DOHH2 (cell line): ENCODE measurements around the gene NAT8L.

Source experiments
- H3F3A ChIP-seq: fragments of 200-600 bp; sonication (generic), shearing (Covaris generic); 2 replicates; pipeline ENCODE4 v1.6.0; 2016; ENCODE audit warnings: antibody characterized with exemption, mild to moderate bottlenecking; ENCODE audit not compliant: control insufficient read depth, insufficient read depth
- H3K27ac ChIP-seq: fragments of 200-600 bp; sonication (generic); 2 replicates; pipeline ENCODE4 v1.5.1; 2014; ENCODE audit warnings: low read depth, mild to moderate bottlenecking, low read length, moderate library complexity
- H3K27me3 ChIP-seq: fragments of 200-600 bp; sonication (generic); 2 replicates; pipeline ENCODE4 v1.6.1; 2014; ENCODE audit warnings: mild to moderate bottlenecking, low read length, mixed read lengths; ENCODE audit not compliant: control insufficient read depth
- H3K36me3 ChIP-seq: fragments of 200-600 bp; sonication (generic); 2 replicates; pipeline ENCODE4 v1.6.1; 2014; ENCODE audit warnings: mild to moderate bottlenecking, low read length, moderate library complexity, mixed read lengths; ENCODE audit not compliant: control insufficient read depth
- H3K4me1 ChIP-seq: fragments of 200-600 bp; sonication (generic); 2 replicates; pipeline ENCODE4 v1.6.1; 2014; ENCODE audit warnings: mild to moderate bottlenecking, low read length, mixed read lengths; ENCODE audit not compliant: control insufficient read depth
- H3K4me2 ChIP-seq: fragments of 200-600 bp; sonication (generic); 2 replicates; pipeline ENCODE4 v1.6.0; 2014; ENCODE audit warnings: mild to moderate bottlenecking, low read length, moderate library complexity
- H3K4me3 ChIP-seq: fragments of 200-600 bp; sonication (generic); 2 replicates; pipeline ENCODE4 v1.5.1; 2014; ENCODE audit warnings: mild to moderate bottlenecking, low read length, mixed read lengths
- H3K79me2 ChIP-seq: fragments of 200-600 bp; sonication (generic); 2 replicates; pipeline ENCODE4 v1.6.1; 2014; ENCODE audit warnings: mild to moderate bottlenecking, low read length, mixed read lengths; ENCODE audit not compliant: control insufficient read depth
- H3K9me2 ChIP-seq: fragments of 200-600 bp; sonication (generic); replicated peaks from 2 replicates; pipeline ENCODE4 v1.6.1; 2014; ENCODE audit warnings: mild to moderate bottlenecking, low read length, mixed read lengths; ENCODE audit not compliant: control insufficient read depth
- H3K9me3 ChIP-seq: fragments of 200-600 bp; sonication (generic); 2 replicates; pipeline ENCODE4 v1.6.1; 2014; ENCODE audit warnings: antibody characterized with exemption, low read length, mixed read lengths; ENCODE audit not compliant: control insufficient read depth, insufficient read depth
- H4K20me1 ChIP-seq: fragments of 200-600 bp; sonication (generic); 2 replicates; pipeline ENCODE4 v1.6.0; 2014; ENCODE audit warnings: low read depth, mild to moderate bottlenecking, antibody characterized with exemption, low read length, moderate library complexity; ENCODE audit not compliant: control insufficient read depth, insufficient read depth
- CTCF ChIP-seq: fragments of 200-600 bp; sonication (generic); IDR thresholded peaks from one replicate; pipeline ENCODE4 v1.5.1; 2014; ENCODE audit warnings: antibody characterized with exemption, mild to moderate bottlenecking, low read depth, low read length; ENCODE audit not compliant: poor library complexity, severe bottlenecking
- EZH2phosphoT487 ChIP-seq: fragments of 200-600 bp; sonication (generic); IDR thresholded peaks from 2 replicates; pipeline ENCODE4 v1.6.1; 2017; ENCODE audit warnings: borderline replicate concordance, mild to moderate bottlenecking, antibody characterized with exemption, low read length, moderate library complexity, mixed read lengths

NAT8L gene

GRCh38 chr4:2045518-2045951 is 13.6 kb upstream of the NAT8L start:
- Histone ChIP-seq H3K9me3 (no peaks in the 10 kb centered on the region), H3F3A (no peaks in the 10 kb centered on the region), H3K4me1 (peaks cover 14% of the 10 kb centered on the region), H3K4me2 (no peak overlapping the region), H3K27ac (no peak overlapping the region), H3K9me2 (no peaks in the 10 kb centered on the region), H3K36me3 (no peaks in the 10 kb centered on the region), H3K27me3 (peaks cover 7% of the 10 kb centered on the region), H4K20me1 (peaks cover 6% of the 10 kb centered on the region), H3K79me2 (no peaks in the 10 kb centered on the region; the same call in 1 of the 2 replicates), H3K4me3 (no peak overlapping the region)
- no peak for TF ChIP-seq EZH2phosphoT487
- TF ChIP-seq CTCF, result no peak

- Histone ChIP-seq H3F3A (no peaks in the 10 kb centered on the region), H3K27me3 (peaks cover 7% of the 10 kb centered on the region)
Observed at GRCh38 chr4:2046031-2046961, 12.8 kb upstream of the NAT8L start.

GRCh38 chr4:2047031-2047660 is 12.0 kb upstream of the NAT8L start:
- Histone ChIP-seq H3K9me3 (no peaks in the 10 kb centered on the region), H3K4me3 (no peak overlapping the region), H3F3A (no peaks in the 10 kb centered on the region), H3K4me1 (peaks cover 7% of the 10 kb centered on the region), H3K4me2 (no peak overlapping the region), H4K20me1 (peaks cover 6% of the 10 kb centered on the region), H3K9me2 (no peaks in the 10 kb centered on the region), H3K27ac (no peak overlapping the region), H3K36me3 (no peaks in the 10 kb centered on the region), H3K79me2 (no peaks in the 10 kb centered on the region; the same call in 1 of the 2 replicates), H3K27me3 (0 out of 2 replicates have a peak, but pooled peaks cover 7% of the 10 kb centered on the region)
- TF ChIP-seq EZH2phosphoT487 (no peak), CTCF (no peak)

More at GRCh38 chr4:2046031-2046961, 12.8 kb upstream of the NAT8L start:
- H4K20me1 ChIP-seq, result peaks cover 6% of the 10 kb centered on the region
- no peak overlapping the region for H3K4me2 ChIP-seq
- no peak overlapping the region for H3K27ac ChIP-seq
- H3K4me1 ChIP-seq, result peaks cover 11% of the 10 kb centered on the region
- H3K36me3 ChIP-seq, result no peaks in the 10 kb centered on the region
- H3K4me3 ChIP-seq, result no peak overlapping the region
- H3K79me2 ChIP-seq, result no peaks in the 10 kb centered on the region; the same call in 1 of the 2 replicates
- TF ChIP-seq EZH2phosphoT487, result no peak
- no peak for TF ChIP-seq CTCF
- no peaks in the 10 kb centered on the region for H3K9me3 ChIP-seq
- no peaks in the 10 kb centered on the region for H3K9me2 ChIP-seq
